HL-60/S4 (cell line): Measurements from ENCODE around the gene ZBTB44.
"Not testable (repeated sequence)": the region's sequence is repeated elsewhere in the genome, so short reads cannot be mapped to it uniquely, and the experiment has no call there.

Source experiments
- in situ Hi-C: fragments of 300-500 bp; cut with MboI; formaldehyde crosslinking; loops from 2 replicates; pipeline ENCODE4 v1.14.3; 2022; ENCODE audit warnings: low sequenced_read_pairs

The ZBTB44 gene

GRCh38 chr11:130249929-130250328, 64.8 kb downstream of the ZBTB44 start:
- in situ Hi-C loops, result not testable (repeated sequence)

GRCh38 chr11:130249371-130249770, 65.3 kb downstream of the ZBTB44 start:
- in situ Hi-C loops, result no loop called here

GRCh38 chr11:130247319-130247718, 67.4 kb downstream of the ZBTB44 start:
- in situ Hi-C loops, result no loop called here

- in situ Hi-C loops, result no loop called here
Measured at GRCh38 chr11:130246738-130247137, 68.0 kb downstream of the ZBTB44 start.

GRCh38 chr11:130246270-130246669, 68.4 kb downstream of the ZBTB44 start:
- in situ Hi-C loops, result no loop called here

GRCh38 chr11:130245375-130245774, 69.3 kb downstream of the ZBTB44 start:
- in situ Hi-C loops, result not testable (repeated sequence)

- in situ Hi-C loops, result no loop called here
Measured at GRCh38 chr11:130244848-130245247, 69.9 kb downstream of the ZBTB44 start.

GRCh38 chr11:130243816-130244215, 70.9 kb downstream of the ZBTB44 start:
- in situ Hi-C loops, result no loop called here

GRCh38 chr11:130241713-130242112, 73.0 kb downstream of the ZBTB44 start:
- in situ Hi-C loops, result no loop called here

- in situ Hi-C loops, result no loop called here
Measured at GRCh38 chr11:130237282-130238006, 77.3 kb downstream of the ZBTB44 start.

- in situ Hi-C loops, result no loop called here
Measured at GRCh38 chr11:130234315-130234714, 80.4 kb downstream of the ZBTB44 start.

- in situ Hi-C loops, result not testable (repeated sequence)
Measured at GRCh38 chr11:130233888-130234287, 80.8 kb downstream of the ZBTB44 start.

- in situ Hi-C loops, result not testable (repeated sequence)
Measured at GRCh38 chr11:130233486-130233885, 81.2 kb downstream of the ZBTB44 start.

GRCh38 chr11:130227373-130227772, 87.3 kb downstream of the ZBTB44 start:
- in situ Hi-C loops, result no loop called here

GRCh38 chr11:130223291-130223971, 91.3 kb downstream of the ZBTB44 start:
- in situ Hi-C loops, result loop anchor here (25.0 kb wide), 1 partner anchor 639 kb away; no protein-coding TSS in a partner anchor

- in situ Hi-C loops, result loop anchor here (25.0 kb wide), 1 partner anchor 642 kb away; no protein-coding TSS in a partner anchor
Measured at GRCh38 chr11:130220311-130221035, 94.2 kb downstream of the ZBTB44 start.

- in situ Hi-C loops, result loop anchor here (25.0 kb wide), 1 partner anchor 643 kb away; no protein-coding TSS in a partner anchor
Measured at GRCh38 chr11:130219148-130219547, 95.6 kb downstream of the ZBTB44 start.

GRCh38 chr11:130218501-130219070, 96.1 kb downstream of the ZBTB44 start:
- in situ Hi-C loops, result loop anchor here (25.0 kb wide), 1 partner anchor 644 kb away; no protein-coding TSS in a partner anchor

GRCh38 chr11:130217133-130218031, 97.3 kb downstream of the ZBTB44 start:
- in situ Hi-C loops, result loop anchor here (25.0 kb wide), 1 partner anchor 645 kb away; no protein-coding TSS in a partner anchor

- in situ Hi-C loops, result loop anchor here (25.0 kb wide), 1 partner anchor 646 kb away; no protein-coding TSS in a partner anchor
Measured at GRCh38 chr11:130216591-130217132, 98.1 kb downstream of the ZBTB44 start.
